Aortic smooth muscle cell (primary cell): ENCODE measurements around the gene IGFN1. TPM values are rescaled to one million over a fixed set of nuclear protein-coding genes. Genes with fewer than 3 reads are reported as not detected.

Experiments used
- total RNA-seq: library from RNA; depleted of rRNA; stranded (reverse); fragments of >200 nt; gene quantifications from 2 replicates; pipeline ENCODE4 v1.2.3, GENCODE V29; 2014

The IGFN1 gene
- under 0.01 and 0.19 TPM in 2 replicates for total RNA-seq

GRCh38 chr1:201190624-201191051 is at the start of gene IGFN1:
IGFN1 (plus strand) TSS chr1:201190824; CDS start chr1:201193294, 2,470 bp downstream.

DNA sequence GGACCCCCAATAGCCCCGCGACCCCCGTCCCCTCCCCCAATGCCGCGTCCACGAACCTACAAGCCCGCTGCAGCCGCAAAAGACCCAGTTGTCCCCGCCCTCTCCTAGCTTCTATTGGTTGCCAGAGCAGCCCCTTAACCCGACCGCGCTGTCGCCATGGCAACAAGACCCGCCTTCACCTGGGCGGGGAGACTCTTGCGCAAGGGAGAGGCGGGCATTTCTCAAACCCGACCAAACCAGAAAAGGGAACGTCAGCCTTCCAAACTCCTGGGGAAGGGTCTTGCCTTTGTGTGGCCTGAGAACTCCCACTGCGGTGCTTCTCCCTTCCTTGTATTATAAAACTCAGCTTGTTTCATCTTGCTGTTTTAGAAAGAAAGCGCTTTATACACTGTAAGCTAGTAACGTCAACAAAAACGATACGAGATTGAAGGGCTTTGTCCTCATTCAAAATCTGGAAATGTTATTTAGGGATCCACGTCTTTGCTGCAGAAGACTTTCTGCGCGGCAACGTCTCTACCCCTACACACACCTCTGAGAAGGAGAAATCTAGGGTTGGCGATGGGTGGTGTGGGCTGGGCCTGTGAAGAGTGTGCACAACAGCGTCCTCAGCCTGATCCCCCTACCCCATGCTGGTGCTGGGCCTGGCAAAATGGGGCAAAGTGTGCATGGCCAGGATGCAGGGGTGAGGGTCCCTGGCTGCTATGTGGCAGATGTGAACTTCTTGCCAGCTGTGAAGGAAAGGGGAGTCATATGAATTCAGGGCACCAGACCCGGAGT is 36.0 kb upstream of the IGFN1 start, which contains the start of gene TMEM9:
TMEM9 (minus strand) TSS at position 86 of the 777 bp plus-strand sequence. CDS start 551 bp downstream, outside the sequence.

Other genes starting within 250 kb of the IGFN1 start
- gene KIF21B, start 167.1 kb upstream of the IGFN1 start, total RNA-seq, result 0.12 and 0.13 TPM in 2 replicates
- gene CACNA1S, start 78.4 kb upstream of the IGFN1 start, total RNA-seq, result not detected in 2 replicates
- gene ASCL5, start 63.6 kb upstream of the IGFN1 start, total RNA-seq, result not detected in 2 replicates
- gene TMEM9, start 36.4 kb upstream of the IGFN1 start, total RNA-seq, result 56.4 and 61.4 TPM in 2 replicates
- gene PKP1, start 92.7 kb downstream of the IGFN1 start, total RNA-seq, result under 0.01 and 0.06 TPM in 2 replicates
- not detected in 2 replicates for gene TNNT2, start 186.9 kb downstream of the IGFN1 start, total RNA-seq
- not detected in 2 replicates for gene LAD1, start 208.5 kb downstream of the IGFN1 start, total RNA-seq
- gene TNNI1, start 230.9 kb downstream of the IGFN1 start, total RNA-seq, result under 0.01 TPM in 1 of 2 replicates, not detected in the other